H1 (cell line): ENCODE results near the gene STAT3. TPM values are rescaled to one million over a fixed set of nuclear protein-coding genes. Genes with fewer than 3 reads are reported as not detected.

ENCODE experiments used
- CTCF ChIA-PET: fragments of 300-600 bp; sonication (Branson Sonifier 250); formaldehyde crosslinking; loops from one replicate; lab custom pipeline; 2021; ENCODE audit not compliant: partially characterized antibody; lab: Charles Lee
- POLR2A ChIA-PET: fragments of 300-600 bp; sonication (Branson Sonifier 250); formaldehyde crosslinking; loops from one replicate; lab custom pipeline; 2021; ENCODE audit warnings: inconsistent platforms; ENCODE audit not compliant: partially characterized antibody; lab: Charles Lee
- DNase-seq, 2 experiments: peaks; one replicate each; pipeline versions ENCODE4 v3.0.0 to v3.0.0-alpha.2; 2010 to 2022; ENCODE audit warnings: low spot score in 2 of 2, low read depth in 1 of 2, mixed read lengths in 1 of 2
- FAIRE-seq: peaks from 2 replicates; lab custom pipeline; 2011; peaks lifted over from hg19 to GRCh38; lab: Jason Lieb, UNC
- H2AFZ ChIP-seq: 2 replicates; pipeline ENCODE4 v1.8.1; 2012; ENCODE audit warnings: low read length, inconsistent platforms
- H2AK5ac ChIP-seq: 2 replicates; pipeline ENCODE4 v1.6.1; 2013; ENCODE audit warnings: low read depth, low read length
- H2BK120ac ChIP-seq: replicated peaks from 2 replicates; pipeline ENCODE3; 2013; ENCODE audit warnings: low read depth, low read length, inconsistent platforms
- H2BK12ac ChIP-seq: 2 replicates; pipeline ENCODE4 v1.6.1; 2013; ENCODE audit warnings: low read depth, low read length
- H2BK15ac ChIP-seq: 2 replicates; pipeline ENCODE4 v1.6.1; 2013; ENCODE audit warnings: low read length
- H2BK20ac ChIP-seq: 2 replicates; pipeline ENCODE4 v1.6.1; 2013; ENCODE audit warnings: low read length
- H2BK5ac ChIP-seq: 2 replicates; pipeline ENCODE4 v1.6.1; 2013; ENCODE audit warnings: low read depth, low read length
- H3K14ac ChIP-seq: 2 replicates; pipeline ENCODE4 v1.6.1; 2013; ENCODE audit warnings: inconsistent platforms; ENCODE audit not compliant: insufficient read length
- H3K18ac ChIP-seq: 2 replicates; pipeline ENCODE4 v1.6.1; 2013; ENCODE audit warnings: low read length; ENCODE audit errors: extremely low read depth
- H3K23ac ChIP-seq: 2 replicates; pipeline ENCODE4 v1.6.1; 2013; ENCODE audit warnings: inconsistent platforms; ENCODE audit not compliant: insufficient read length
- H3K23me2 ChIP-seq: 2 replicates; pipeline ENCODE4 v1.6.1; 2013; ENCODE audit warnings: low read depth, low read length
- H3K27ac ChIP-seq: 2 replicates; pipeline ENCODE4 v1.6.1; 2011; ENCODE audit warnings: low read depth, low read length, inconsistent platforms
- H3K27me3 ChIP-seq, 4 experiments: replicated peaks in 1 of 4; 1 replicate in 1 of 4; 2 replicates in 3 of 4; pipeline versions ENCODE4 v1.6.1 to v1.8.1; 2011 to 2013; ENCODE audit warnings: low read length in 3 of 4, mild to moderate bottlenecking in 3 of 4, inconsistent platforms in 2 of 4, mixed read lengths in 2 of 4, moderate library complexity in 1 of 4; ENCODE audit not compliant: control insufficient read depth in 3 of 4, insufficient read depth in 3 of 4; ENCODE audit errors: extremely low read depth in 1 of 4
- H3K36me3 ChIP-seq, 4 experiments: 2 replicates each; pipeline versions ENCODE4 v1.6.1 to v1.8.1; 2011 to 2013; ENCODE audit warnings: mild to moderate bottlenecking in 4 of 4, low read length in 3 of 4, moderate library complexity in 2 of 4, control low read depth in 1 of 4, inconsistent platforms in 1 of 4; ENCODE audit not compliant: insufficient read depth in 4 of 4, control insufficient read depth in 2 of 4
- H3K4ac ChIP-seq: replicated peaks from 2 replicates; pipeline ENCODE3; 2013; ENCODE audit warnings: low read length, low read depth, mixed read lengths, inconsistent platforms; ENCODE audit not compliant: insufficient read length
- H3K4me1 ChIP-seq, 4 experiments: replicated peaks in 1 of 4; 1 replicate in 1 of 4; 2 replicates in 3 of 4; pipeline versions ENCODE4 v1.6.1 to v1.8.1; 2011 to 2013; ENCODE audit warnings: low read length in 3 of 4, inconsistent platforms in 2 of 4, mixed read lengths in 1 of 4; ENCODE audit not compliant: insufficient read depth in 4 of 4, control insufficient read depth in 3 of 4
- H3K4me2 ChIP-seq, 2 experiments: 2 replicates each; pipeline versions ENCODE4 v1.6.1 to v1.8.1; 2011 to 2013; ENCODE audit warnings: low read depth in 2 of 2, low read length in 2 of 2, control low read depth in 1 of 2, inconsistent platforms in 1 of 2, mild to moderate bottlenecking in 1 of 2; ENCODE audit not compliant: insufficient read depth in 1 of 2
- H3K4me3 ChIP-seq, 4 experiments: fragments of 200-600, 300-600 bp in 1 of 4; sonication (generic), shearing (Covaris generic), sonication (Bioruptor Twin) in 1 of 4; 2 replicates each; pipeline versions ENCODE4 v1.5.1 to v1.8.1; 2011 to 2016; ENCODE audit warnings: low read length in 4 of 4, low read depth in 3 of 4, control low read depth in 2 of 4, inconsistent platforms in 2 of 4, mild to moderate bottlenecking in 2 of 4, mixed read lengths in 1 of 4, moderate library complexity in 1 of 4; ENCODE audit not compliant: insufficient read depth in 2 of 4; ENCODE audit errors: extremely low read depth in 1 of 4
- H3K56ac ChIP-seq: replicated peaks from 2 replicates; pipeline ENCODE3; 2013; ENCODE audit warnings: low read depth, mild to moderate bottlenecking, mixed read lengths, low read length, inconsistent platforms; ENCODE audit not compliant: insufficient read length
- H3K79me1 ChIP-seq: 2 replicates; pipeline ENCODE4 v1.6.1; 2013; ENCODE audit warnings: low read depth, low read length, control low read depth
- H3K79me2 ChIP-seq, 2 experiments: 2 replicates each; pipeline versions ENCODE4 v1.6.1 to v1.8.1; 2012 to 2013; ENCODE audit warnings: low read length in 2 of 2, mild to moderate bottlenecking in 2 of 2, inconsistent platforms in 1 of 2; ENCODE audit not compliant: insufficient read depth in 2 of 2, control insufficient read depth in 1 of 2
- H3K9ac ChIP-seq, 4 experiments: replicated peaks in 1 of 4; 1 replicate in 1 of 4; 2 replicates in 3 of 4; pipeline versions ENCODE4 v1.6.1 to v1.8.1; 2011 to 2013; ENCODE audit warnings: low read depth in 3 of 4, low read length in 3 of 4, control low read depth in 2 of 4, mild to moderate bottlenecking in 2 of 4, moderate library complexity in 2 of 4, inconsistent platforms in 1 of 4; ENCODE audit errors: extremely low read depth in 1 of 4
- H3K9me3 ChIP-seq, 2 experiments: 2 replicates each; pipeline versions ENCODE4 v1.6.1 to v1.8.1; 2012 to 2013; ENCODE audit warnings: mild to moderate bottlenecking in 2 of 2, moderate library complexity in 2 of 2, control low read depth in 1 of 2, inconsistent platforms in 1 of 2, low read depth in 1 of 2, low read length in 1 of 2, mixed read lengths in 1 of 2; ENCODE audit not compliant: insufficient read depth in 2 of 2
- H4K20me1 ChIP-seq, 2 experiments: replicated peaks in 1 of 2; 2 replicates each; pipeline versions ENCODE3 to v1.8.1; 2011 to 2013; ENCODE audit warnings: inconsistent platforms in 2 of 2, low read length in 2 of 2, mild to moderate bottlenecking in 1 of 2; ENCODE audit not compliant: insufficient read depth in 2 of 2, control insufficient read depth in 1 of 2
- H4K5ac ChIP-seq: 2 replicates; pipeline ENCODE4 v1.6.1; 2013; ENCODE audit warnings: low read length, low read depth, mixed read lengths, inconsistent platforms; ENCODE audit not compliant: insufficient read length
- H4K8ac ChIP-seq: 2 replicates; pipeline ENCODE4 v1.8.0; 2013; ENCODE audit warnings: mild to moderate bottlenecking, moderate library complexity, low read length, inconsistent platforms; ENCODE audit not compliant: insufficient read depth; ENCODE audit errors: extremely low read depth
- H4K91ac ChIP-seq: replicated peaks from 2 replicates; pipeline ENCODE3; 2013; ENCODE audit warnings: low read length, mixed read lengths, inconsistent platforms; ENCODE audit not compliant: insufficient read length
- TAF7 ChIP-seq: optimal IDR thresholded peaks from 2 replicates; pipeline ENCODE3; 2011; ENCODE audit warnings: low read depth, mild to moderate bottlenecking, inconsistent platforms, low read length, moderate library complexity, borderline replicate concordance
- WGBS, 2 experiments: shearing (Covaris generic) in 1 of 2; methylation state at CpG; one replicate each; pipeline versions ENCODE4 v1.1.6 to v1.1.7; 2013 to 2015; ENCODE audit warnings: low lambda C conversion rate in 2 of 2, mixed read lengths in 2 of 2, inconsistent platforms in 1 of 2, low coverage in 1 of 2, missing lambda C conversion rate in 1 of 2; ENCODE audit not compliant: insufficient replicate concordance in 2 of 2, insufficient coverage in 1 of 2, insufficient read length in 1 of 2; ENCODE audit errors: extremely low coverage in 1 of 2, missing lambda C conversion rate in 1 of 2; 5-methylcytosine and 5-hydroxymethylcytosine counted together
- polyA plus RNA-seq, 7 experiments: library from polyadenylated mRNA; depleted of rRNA in 3 of 7; stranded (reverse) in 5 of 7; unstranded in 2 of 7; fragments of >200 nt in 5 of 7; fragments of 200-250 nt in 2 of 7; gene quantifications; 1 replicate in 5 of 7; 2 replicates in 1 of 7; 4 replicates in 1 of 7; pipeline versions ENCODE4 v1.2.1 to v1.2.3, GENCODE V29; 2011 to 2013; ENCODE audit warnings: missing spikeins in 2 of 7, mixed read lengths in 2 of 7
- total RNA-seq: library from RNA; stranded (reverse); fragmentation: NEBNext Ultra II Directional; extraction: Animal tissue kit (Norgen Biotek cat#: 25700); gene quantifications from 2 replicates; pipeline ENCODE4 v1.2.1, GENCODE V29; 2021

The STAT3 gene
- total and polyA plus RNA-seq, 2 of the 8 experiments (the other 6 are each of a cell fraction or from before 2014, with no cell fraction given) = 38.4 to 94.1 TPM

DNA sequence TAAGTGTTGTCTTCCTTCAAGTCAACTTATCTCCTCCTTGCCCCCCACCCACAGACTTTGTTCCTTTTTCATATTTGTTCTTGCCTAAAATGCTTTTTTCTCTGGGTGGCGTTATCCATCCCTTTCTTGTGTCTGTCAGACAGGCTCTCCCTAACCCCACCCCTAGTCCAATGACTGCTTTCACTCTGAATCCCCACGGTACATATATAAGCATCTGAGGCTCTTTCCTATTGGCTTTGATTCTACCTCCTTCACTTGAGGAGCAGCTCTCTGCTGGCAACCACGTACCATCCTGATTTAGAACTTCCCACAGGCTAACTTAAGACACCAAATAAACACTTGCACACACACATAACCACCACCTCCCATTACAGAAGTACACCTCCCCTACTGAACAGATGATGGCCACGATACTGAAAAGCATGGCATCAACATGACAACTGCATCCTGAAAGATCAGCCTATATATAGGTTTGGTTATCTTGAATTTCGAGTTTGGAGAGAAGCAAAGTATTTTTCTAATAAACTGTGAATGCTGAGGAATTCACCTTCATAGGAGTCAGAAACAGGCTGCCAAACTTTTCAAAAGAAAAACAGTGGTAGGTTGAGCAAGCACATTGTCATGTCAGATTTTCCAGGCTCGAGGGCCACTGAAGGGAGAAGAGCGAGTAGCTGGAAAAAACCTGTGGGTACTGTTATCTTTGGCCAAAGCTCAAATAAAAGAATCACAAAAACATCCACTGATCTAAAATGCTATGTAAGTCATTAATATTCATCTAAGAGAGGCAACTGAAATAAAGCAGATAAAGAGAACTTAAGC, 24.3 kb downstream of the STAT3 start:
- H3K27me3 ChIP-seq = no peaks in the 10 kb centered on the region
- no peak overlapping the region for H3K18ac ChIP-seq
- H3K4me3 ChIP-seq = no peak overlapping the region
- H2AFZ ChIP-seq = no peak overlapping the region
- H3K4ac ChIP-seq = no peak overlapping the region
- peaks cover 4 to 26% (median 19%) of the 10 kb centered on the region in 4 experiments for H3K4me1 ChIP-seq
- H4K91ac ChIP-seq = no peak overlapping the region
- no peak overlapping the region for H3K4me2 ChIP-seq
- no peaks in the 10 kb centered on the region for H3K36me3 ChIP-seq
- H2BK15ac ChIP-seq = no peak overlapping the region
- FAIRE-seq (no peak), DNase-seq (no peak)
- ChIA-PET POLR2A (interaction anchor here (1.7 kb wide), 1 partner anchor 35 kb away, joined by 6 read pairs; no protein-coding TSS in a partner anchor), CTCF (no interaction called here)
- no peak overlapping the region for H2BK12ac ChIP-seq
- H3K14ac ChIP-seq = no peak overlapping the region
- H4K5ac ChIP-seq = no peak overlapping the region
- H3K27ac ChIP-seq = no peak overlapping the region
- 90% methylated on average over 7 of the region's 7 CpGs; no CpG with 5 or more reads in 1 of the 2 experiments for WGBS, 2 experiments
- H2AK5ac ChIP-seq = no peak overlapping the region
- no peaks in the 10 kb centered on the region; the same call in 1 of the 2 replicates for H3K23me2 ChIP-seq
- peaks cover 15 to 33% of the 10 kb centered on the region in 2 experiments for H4K20me1 ChIP-seq
- no peaks in the 10 kb centered on the region for H3K9me3 ChIP-seq
- no peak overlapping the region for H2BK20ac ChIP-seq
- H4K8ac ChIP-seq = no peak overlapping the region
- H3K79me2 ChIP-seq = peaks cover 18 to 96% of the 10 kb centered on the region in 2 experiments
- H2BK5ac ChIP-seq = no peak overlapping the region
- H3K23ac ChIP-seq = no peak overlapping the region
- no peak for TF ChIP-seq TAF7
- peak overlapping the region in 1 of 4 experiments; percentile 32; a peak in 1 of 7 replicates for H3K9ac ChIP-seq
- no peak overlapping the region for H2BK120ac ChIP-seq
- peaks cover 26% of the 10 kb centered on the region for H3K79me1 ChIP-seq
- H3K56ac ChIP-seq = no peak overlapping the region
